Measurements from ENCODE around the gene TEX14.
"Not testable (repeated sequence)": the region's sequence is repeated elsewhere in the genome, so short reads cannot be mapped to it uniquely, and the experiment has no call there.

Gene TEX14

GRCh38 chr17:58691701-58692238 lies at the start of gene TEX14:
TEX14 (minus strand) TSS chr17:58692045; CDS start chr17:58652001, 40,044 bp downstream.
- no peak for DNase-seq

DNA sequence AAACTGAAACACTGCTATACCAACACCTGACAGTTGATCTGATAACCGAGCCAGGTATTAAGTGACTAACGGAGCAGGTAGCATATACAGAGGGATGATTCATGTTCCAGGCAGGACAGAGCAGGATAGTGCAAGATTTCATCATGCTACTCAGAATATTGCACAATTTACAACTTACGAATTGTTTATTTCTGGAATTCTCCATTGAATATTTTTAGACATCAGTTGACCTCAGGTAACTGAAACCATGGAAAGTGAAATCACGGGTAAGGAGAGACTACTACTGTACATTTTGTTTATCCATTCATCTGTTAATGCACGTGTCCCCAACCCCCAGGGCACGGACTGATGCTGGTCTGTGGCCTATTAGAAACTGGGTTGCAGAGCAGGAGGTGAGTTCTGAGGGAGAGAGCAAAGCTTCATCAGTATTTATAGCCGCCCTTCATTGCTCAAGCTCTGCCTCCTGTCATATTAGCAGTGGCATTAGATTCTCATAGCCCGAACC lies 49.3 kb upstream of the TEX14 start:
- no peak for DNase-seq

GRCh38 chr17:58734811-58735210 lies 43.0 kb upstream of the TEX14 start:
- no peak for DNase-seq

DNA sequence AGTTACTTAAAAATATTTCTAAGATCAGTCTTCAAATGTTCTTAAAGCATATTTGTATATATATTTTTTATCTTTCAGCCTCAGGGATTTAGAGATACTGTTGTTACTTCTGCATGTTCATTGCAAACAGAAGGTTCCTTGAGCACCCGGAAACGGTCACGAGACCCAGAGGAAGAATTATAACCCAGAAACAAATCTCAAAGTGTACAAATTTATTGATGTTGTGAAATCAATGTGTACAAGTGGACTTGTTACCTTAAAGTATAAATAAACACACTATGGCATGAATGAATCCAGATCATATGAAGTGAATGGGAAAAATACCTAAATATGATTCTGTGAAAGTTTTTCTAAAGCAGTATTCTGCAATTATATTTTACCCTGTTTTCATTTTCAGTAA lies 42.2 kb upstream of the TEX14 start:
- no peak for DNase-seq

DNA sequence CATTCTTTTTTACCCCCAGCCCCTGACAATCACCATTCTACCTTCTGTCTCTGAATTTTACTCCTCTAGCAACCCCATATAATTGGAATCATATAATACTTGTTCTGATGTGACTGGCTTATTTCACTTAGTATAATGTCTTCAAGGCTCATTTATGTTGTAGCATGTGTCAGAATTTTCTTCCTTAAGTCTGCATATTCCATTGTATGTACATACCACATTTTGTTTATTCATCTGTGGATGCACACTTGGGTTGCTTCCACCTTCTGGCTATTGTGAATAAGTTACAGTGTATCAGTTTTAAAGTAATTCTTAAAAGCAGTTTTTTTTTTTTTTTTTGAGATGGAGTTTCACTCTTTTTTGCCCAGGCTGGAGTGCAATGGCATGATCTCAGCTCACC lies 39.1 kb upstream of the TEX14 start:
- no peak for DNase-seq

DNA sequence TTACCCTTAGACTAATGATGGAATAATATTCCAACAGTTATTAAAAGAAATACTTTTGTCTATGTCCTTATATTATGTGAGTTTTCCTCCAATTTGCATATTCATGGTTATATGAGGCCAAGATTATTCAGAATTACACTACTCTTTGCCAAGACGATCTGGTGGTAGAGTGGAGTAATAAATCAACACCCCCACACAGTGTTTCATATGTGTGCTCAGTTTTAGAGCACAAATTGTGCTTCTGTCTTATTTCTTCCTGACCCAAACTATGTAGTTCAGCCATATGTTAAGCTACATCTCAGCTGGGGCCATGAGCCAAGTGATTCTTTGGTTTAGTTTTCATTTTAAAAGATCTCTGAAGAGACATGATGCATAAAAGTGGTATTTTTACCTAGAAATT lies 37.0 kb upstream of the TEX14 start:
- no peak for DNase-seq

DNA sequence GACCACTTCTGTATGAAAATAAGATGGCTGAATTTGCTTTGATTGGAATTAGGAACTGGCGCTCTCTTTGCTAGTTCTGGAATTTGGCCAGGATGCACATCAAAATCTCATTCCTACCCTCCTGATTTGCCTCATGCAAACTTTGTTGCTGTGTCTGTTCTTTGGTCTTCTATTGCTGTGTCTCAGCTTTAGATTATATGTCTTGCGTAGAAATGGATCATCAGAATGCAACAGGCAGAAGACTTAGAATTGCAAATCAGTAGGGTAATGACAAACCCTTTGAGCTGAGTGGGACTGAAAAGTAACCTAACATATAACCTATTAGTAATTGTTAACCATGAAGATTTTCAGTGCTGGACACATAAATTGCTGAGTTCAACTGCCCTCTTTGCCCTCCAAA lies 30.9 kb upstream of the TEX14 start:
- no peak for DNase-seq

DNA sequence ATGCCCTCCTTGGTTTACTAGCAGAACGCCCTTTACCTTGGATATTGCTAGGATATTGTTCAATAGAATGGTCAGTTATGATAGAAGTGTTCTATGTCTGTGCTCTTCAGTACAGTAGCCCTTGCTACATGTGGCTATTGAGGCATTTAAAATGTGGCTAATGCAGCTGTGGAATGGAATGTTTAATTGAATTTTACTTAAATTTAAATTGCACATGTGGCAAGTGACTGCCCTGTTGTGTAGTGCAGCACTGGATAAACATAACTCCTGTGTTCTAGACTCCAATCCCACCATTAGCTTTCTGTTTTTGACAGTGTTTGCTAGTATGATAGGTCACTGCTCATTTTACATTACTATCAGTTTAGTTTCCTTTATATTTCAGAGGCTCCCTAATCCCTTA lies 30.4 kb upstream of the TEX14 start:
- no peak for DNase-seq

DNA sequence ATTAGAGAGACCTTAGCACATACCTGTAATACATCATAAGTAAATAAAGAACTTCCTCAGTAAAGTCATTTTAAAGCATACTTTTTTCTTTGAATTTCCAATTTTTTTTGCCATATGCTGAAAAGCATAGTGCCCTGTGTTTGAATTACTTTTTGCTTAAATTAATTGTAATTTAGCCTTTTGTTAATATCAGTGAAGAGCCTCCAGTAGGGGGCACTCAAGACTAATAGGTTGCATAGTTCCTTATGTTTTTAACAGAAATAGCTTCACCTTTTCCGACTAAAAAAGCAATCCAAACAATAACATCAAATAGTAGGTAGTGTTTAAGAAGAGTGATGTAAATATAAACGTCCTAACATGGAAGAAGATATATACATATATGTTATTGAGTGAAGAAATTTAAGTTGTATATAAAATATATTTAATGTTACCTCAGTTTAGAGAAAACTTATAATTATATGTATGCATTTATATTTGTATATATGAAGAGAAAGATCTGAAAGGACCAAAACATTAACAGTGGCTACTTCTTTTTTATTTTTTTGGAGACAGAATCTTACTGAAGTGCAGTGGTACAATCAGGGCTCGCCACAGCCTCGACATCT lies 19.2 kb upstream of the TEX14 start:
- DNase-seq = peak; percentile 3

- DNase-seq = no peak
Measured at GRCh38 chr17:58706351-58707140, 14.7 kb upstream of the TEX14 start.

- DNase-seq = no peak
Measured at GRCh38 chr17:58703916-58704286, 12.1 kb upstream of the TEX14 start.

GRCh38 chr17:58703137-58703915 lies 11.5 kb upstream of the TEX14 start:
- no peak for DNase-seq

- no peak for DNase-seq
Measured at GRCh38 chr17:58702708-58703107, 10.9 kb upstream of the TEX14 start.

DNA sequence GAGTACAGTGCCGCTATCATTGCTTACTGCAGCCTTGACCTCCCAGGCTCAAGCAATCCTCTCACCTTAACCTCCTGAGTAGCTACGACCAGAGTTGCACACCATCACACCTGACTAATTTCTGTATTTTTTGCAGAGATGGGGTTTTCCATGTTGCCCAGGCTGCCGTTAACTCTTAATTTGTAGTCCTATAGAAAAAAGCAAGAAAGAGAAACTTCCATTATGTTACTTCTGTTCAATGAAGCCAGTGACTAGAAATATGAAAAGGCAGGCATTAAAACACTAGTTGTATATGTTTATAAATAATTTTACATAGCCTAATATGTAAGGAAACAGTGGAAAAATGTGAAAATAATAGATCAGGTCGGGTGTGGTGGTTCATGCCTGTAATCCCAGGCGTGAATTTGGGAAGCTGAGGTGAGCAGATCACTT lies 10.2 kb upstream of the TEX14 start:
- DNase-seq = no peak

DNA sequence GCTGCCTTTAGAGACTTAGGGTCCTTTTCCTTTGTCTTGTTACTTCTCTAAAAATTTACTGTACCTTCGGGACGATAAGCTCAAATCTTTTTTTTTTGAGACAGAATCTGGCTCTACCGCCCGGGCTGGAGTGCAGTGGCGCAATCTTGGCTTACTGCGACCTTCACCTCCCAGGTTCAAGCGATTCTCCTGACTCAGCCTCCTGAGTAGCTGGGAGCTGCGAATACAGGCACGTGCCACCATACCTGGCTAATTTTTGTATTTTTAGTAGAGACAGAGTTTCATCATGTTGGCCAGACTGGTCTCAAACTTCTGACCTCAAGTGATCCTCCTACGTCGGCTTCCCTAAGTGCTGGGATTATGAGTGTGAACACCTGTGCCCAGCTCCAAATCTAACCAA lies 7.9 kb upstream of the TEX14 start:
- no peak for DNase-seq

DNA sequence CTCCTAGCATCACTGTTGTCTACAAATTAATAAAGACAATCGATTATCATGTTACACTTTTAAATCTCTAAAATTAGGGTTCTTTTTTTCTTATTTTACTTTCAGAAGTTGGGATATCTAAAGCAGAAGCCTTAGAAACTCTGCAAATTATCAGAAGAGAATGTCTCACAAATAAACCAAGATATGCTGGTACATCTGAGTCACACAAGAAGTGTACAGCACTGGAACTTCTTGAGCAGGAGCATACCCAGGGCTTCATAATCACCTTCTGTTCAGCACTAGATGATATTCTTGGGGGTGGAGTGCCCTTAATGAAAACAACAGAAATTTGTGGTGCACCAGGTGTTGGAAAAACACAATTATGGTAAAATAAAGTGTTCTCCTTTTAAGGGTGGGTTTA lies 3.0 kb upstream of the TEX14 start:
- DNase-seq = no peak

DNA sequence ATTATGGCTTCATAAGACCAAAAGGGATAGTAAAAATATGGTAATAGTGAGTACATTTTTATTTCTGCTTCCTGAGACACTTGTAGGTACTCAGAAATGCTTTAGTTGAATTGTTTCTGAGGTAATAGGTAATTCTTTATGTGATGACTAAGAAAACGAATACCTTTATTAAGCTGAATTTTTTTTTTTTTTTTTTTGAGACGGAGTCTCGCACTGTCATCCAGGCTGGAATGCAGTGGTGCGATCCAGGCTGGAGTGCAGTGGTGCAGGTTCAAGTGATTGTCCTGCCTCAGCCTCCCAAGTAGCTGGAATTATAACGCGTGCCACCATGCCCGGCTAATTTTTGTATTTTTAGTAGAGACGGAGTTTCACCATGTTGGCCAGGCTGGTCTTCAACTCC lies 2.5 kb upstream of the TEX14 start:
- no peak for DNase-seq

DNA sequence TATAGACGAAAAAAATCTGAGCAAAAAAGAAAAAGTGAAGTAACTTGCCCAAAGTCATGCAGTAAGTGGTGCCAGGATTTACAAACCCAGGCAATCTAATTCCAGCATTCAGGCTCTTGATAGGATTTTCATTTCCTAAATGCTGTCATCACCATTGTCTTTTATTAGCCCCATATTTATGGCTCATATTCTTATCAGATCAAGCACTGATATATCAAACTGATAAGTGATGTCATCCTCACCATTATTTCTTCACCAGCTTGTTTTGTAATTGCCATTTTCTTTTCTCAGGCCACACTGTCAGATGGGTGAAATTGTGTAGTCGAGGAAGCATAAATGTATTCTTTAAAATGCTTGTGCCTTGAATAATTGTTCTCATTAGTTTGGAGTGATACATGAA lies 1.9 kb upstream of the TEX14 start:
- no peak for DNase-seq

DNA sequence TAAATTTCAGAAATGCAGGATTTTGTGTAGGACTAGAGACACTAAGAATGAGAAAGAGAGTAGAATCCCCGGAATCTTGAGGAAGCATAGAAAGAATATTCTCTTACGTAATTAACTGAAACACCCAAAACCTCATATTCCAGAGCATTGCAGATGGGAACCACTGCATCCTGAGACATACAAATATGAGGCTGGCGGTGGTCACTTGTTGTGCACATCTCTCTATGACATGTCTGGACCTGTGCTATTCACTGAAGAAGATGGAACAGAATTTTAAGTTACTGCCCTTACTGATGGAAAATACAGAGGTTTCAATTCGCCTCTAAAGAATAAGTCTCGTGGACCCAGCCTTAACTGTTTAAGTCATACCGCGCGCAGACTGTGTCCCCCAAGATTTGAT lies 1.4 kb upstream of the TEX14 start:
- no peak for DNase-seq

DNA sequence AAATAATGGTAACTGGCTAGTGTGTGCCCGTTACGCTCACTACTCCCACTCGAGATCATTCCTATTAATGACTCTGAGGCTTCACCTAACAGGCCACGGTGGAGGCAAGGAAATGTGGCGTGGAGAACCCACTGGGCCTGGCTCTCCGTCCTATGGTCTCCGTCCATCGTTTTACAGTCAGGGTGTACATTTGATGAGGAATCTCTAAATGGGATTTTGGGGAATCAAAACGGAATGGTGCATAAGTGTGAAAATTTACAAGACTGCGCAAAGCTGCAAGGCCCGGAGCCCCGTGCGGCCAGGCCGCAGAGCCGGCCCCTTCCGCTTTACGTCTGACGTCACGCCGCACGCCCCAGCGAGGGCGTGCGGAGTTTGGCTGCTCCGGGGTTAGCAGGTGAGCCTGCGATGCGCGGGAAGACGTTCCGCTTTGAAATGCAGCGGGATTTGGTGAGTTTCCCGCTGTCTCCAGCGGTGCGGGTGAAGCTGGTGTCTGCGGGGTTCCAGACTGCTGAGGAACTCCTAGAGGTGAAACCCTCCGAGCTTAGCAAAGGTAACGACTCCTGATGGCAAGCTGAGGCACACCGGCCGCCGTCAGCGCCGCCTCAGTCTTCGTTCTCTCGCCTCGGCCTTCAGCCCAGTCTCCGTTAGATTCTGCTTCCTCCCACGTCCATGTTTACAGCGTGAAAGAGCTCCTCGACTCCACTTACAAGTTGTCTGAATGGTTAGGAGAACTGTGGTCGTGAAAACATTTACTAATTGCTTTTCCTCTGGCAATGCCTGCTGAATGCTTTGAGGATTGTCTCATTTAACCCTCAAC lies 602 bp upstream of the TEX14 start, which contains the start of gene RAD51C:
TSS of gene RAD51C (plus strand) at position 364 of the 817 bp plus-strand sequence. CDS start at position 406, 42 bp downstream.
- DNase-seq = peak; percentile 70

DNA sequence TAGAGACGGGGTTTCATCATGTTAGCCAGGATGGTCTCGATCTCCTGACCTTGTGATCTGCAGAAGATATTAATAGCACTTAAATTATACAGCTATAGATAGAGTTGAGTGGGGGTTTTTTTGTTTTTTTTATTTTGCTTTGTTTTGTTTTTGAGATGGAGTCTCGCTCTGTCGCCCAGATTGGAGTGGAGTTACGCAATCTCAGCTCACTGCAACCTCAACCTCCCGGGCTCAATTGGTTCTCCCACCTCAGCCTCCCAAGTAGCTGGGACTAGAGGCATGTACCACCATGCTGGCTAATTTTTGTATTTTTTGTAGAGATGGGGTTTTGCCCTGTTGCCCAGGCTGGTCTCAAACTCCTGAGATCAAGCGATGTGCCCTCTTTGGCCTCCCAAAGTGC lies 1.8 kb downstream of the TEX14 start:
- not testable (repeated sequence) for DNase-seq

GRCh38 chr17:58688521-58688920 lies 3.3 kb downstream of the TEX14 start:
- DNase-seq = no peak

All from NCI-H2107 (cell line).